IMR-90 (cell line): Measurements from ENCODE around the gene PXYLP1. TPM values are rescaled to one million over a fixed set of nuclear protein-coding genes. Genes with fewer than 3 reads are reported as not detected.

Source experiments
- ATAC-seq: fragments of 200-7000 bp; cut with Tn5 transposase; 2 replicates; pipeline ENCODE4 v1.9.1; 2020; ENCODE audit warnings: low read depth, mild to moderate bottlenecking, moderate library complexity
- BruUV-seq: library from RNA; stranded (reverse); fragments of 400-500 nt; replicated peaks from 2 replicates; lab custom pipeline; 2021; lab: Mats Ljungman, UMichigan
- CTCF ChIA-PET: fragments of 300-600 bp; formaldehyde crosslinking; extraction: SDS; loops from one replicate; lab custom pipeline; 2021; ENCODE audit warnings: antibody characterized with exemption; lab: Yijun Ruan, JAX
- POLR2A ChIA-PET: fragments of 300-600 bp; sonication (Branson Sonifier 250); formaldehyde crosslinking; loops from one replicate; lab custom pipeline; 2022; ENCODE audit warnings: antibody characterized with exemption; ENCODE audit not compliant: unreplicated experiment; lab: Charles Lee
- DNase-seq: peaks from one replicate; pipeline ENCODE4 v3.0.0; 2013
- H2AFZ ChIP-seq: replicated peaks from 2 replicates; pipeline ENCODE3; 2013; ENCODE audit warnings: low read length, mild to moderate bottlenecking; ENCODE audit not compliant: poor library complexity
- H2AK5ac ChIP-seq: 2 replicates; pipeline ENCODE4 v1.6.1; 2013; ENCODE audit warnings: low read depth, low read length, inconsistent platforms
- H2AK9ac ChIP-seq: replicated peaks from 2 replicates; pipeline ENCODE3; 2013; ENCODE audit warnings: mild to moderate bottlenecking, low read depth, low read length, moderate library complexity; ENCODE audit not compliant: poor library complexity
- H2BK120ac ChIP-seq: 2 replicates; pipeline ENCODE4 v1.6.1; 2013; ENCODE audit warnings: low read depth, low read length, inconsistent platforms
- H2BK15ac ChIP-seq: 3 replicates; pipeline ENCODE4 v1.6.1; 2013; ENCODE audit warnings: low read depth, low read length, inconsistent platforms
- H2BK20ac ChIP-seq: 2 replicates; pipeline ENCODE4 v1.6.1; 2013; ENCODE audit warnings: low read depth, mild to moderate bottlenecking, inconsistent platforms, low read length, moderate library complexity
- H2BK5ac ChIP-seq: 2 replicates; pipeline ENCODE4 v1.6.1; 2013; ENCODE audit warnings: mild to moderate bottlenecking, low read depth, low read length, inconsistent platforms; ENCODE audit not compliant: poor library complexity, severe bottlenecking
- H3K14ac ChIP-seq: replicated peaks from 2 replicates; pipeline ENCODE4 v1.6.1; 2013; ENCODE audit warnings: low read depth, low read length, inconsistent platforms
- H3K18ac ChIP-seq: 2 replicates; pipeline ENCODE4 v1.6.1; 2013; ENCODE audit warnings: low read depth, low read length, control low read depth
- H3K23ac ChIP-seq: 2 replicates; pipeline ENCODE4 v1.6.1; 2013; ENCODE audit warnings: low read depth, low read length, inconsistent platforms
- H3K27ac ChIP-seq: 2 replicates; pipeline ENCODE4 v1.5.1; 2013; ENCODE audit warnings: mild to moderate bottlenecking, control low read depth, low read length; ENCODE audit not compliant: insufficient read depth
- H3K27me3 ChIP-seq: 2 replicates; pipeline ENCODE4 v1.6.1; 2013; ENCODE audit warnings: low read length; ENCODE audit not compliant: control insufficient read depth, insufficient read depth
- H3K36me3 ChIP-seq: 2 replicates; pipeline ENCODE4 v1.6.1; 2013; ENCODE audit warnings: low read length, mixed read lengths; ENCODE audit not compliant: control insufficient read depth, insufficient read depth
- H3K4ac ChIP-seq: 2 replicates; pipeline ENCODE4 v1.6.1; 2013; ENCODE audit warnings: low read depth, low read length, inconsistent platforms
- H3K4me1 ChIP-seq: 2 replicates; pipeline ENCODE4 v1.6.1; 2013; ENCODE audit warnings: low read length, mixed read lengths; ENCODE audit not compliant: control insufficient read depth, insufficient read depth
- H3K4me2 ChIP-seq: 2 replicates; pipeline ENCODE4 v1.6.1; 2013; ENCODE audit warnings: low read depth, mild to moderate bottlenecking, control low read depth, low read length, moderate library complexity
- H3K4me3 ChIP-seq: 2 replicates; pipeline ENCODE4 v1.5.1; 2013; ENCODE audit warnings: low read depth, mild to moderate bottlenecking, control low read depth, low read length, moderate library complexity; ENCODE audit not compliant: insufficient read depth
- H3K56ac ChIP-seq: 2 replicates; pipeline ENCODE4 v1.6.1; 2013; ENCODE audit warnings: low read length, inconsistent platforms; ENCODE audit not compliant: insufficient read depth; ENCODE audit errors: extremely low read depth
- H3K79me1 ChIP-seq, 2 experiments: 2 replicates each; pipeline ENCODE4 v1.6.1; 2013; ENCODE audit warnings: low read length in 2 of 2, inconsistent platforms in 1 of 2, low read depth in 1 of 2
- H3K9ac ChIP-seq: 2 replicates; pipeline ENCODE4 v1.6.1; 2013; ENCODE audit warnings: low read depth, low read length, control low read depth
- H3K9me1 ChIP-seq: 2 replicates; pipeline ENCODE4 v1.6.1; 2013; ENCODE audit warnings: low read length, inconsistent platforms; ENCODE audit not compliant: insufficient read depth
- H3K9me3 ChIP-seq: 2 replicates; pipeline ENCODE4 v1.6.1; 2013; ENCODE audit warnings: low read length; ENCODE audit not compliant: control insufficient read depth, insufficient read depth
- H4K20me1 ChIP-seq: 2 replicates; pipeline ENCODE4 v1.6.1; 2013; ENCODE audit warnings: low read length, inconsistent platforms; ENCODE audit not compliant: insufficient read depth
- H4K5ac ChIP-seq: 2 replicates; pipeline ENCODE4 v1.6.1; 2013; ENCODE audit warnings: mild to moderate bottlenecking, low read depth, low read length, control low read depth
- H4K8ac ChIP-seq, 2 experiments: 2 replicates each; pipeline ENCODE4 v1.6.1; 2013; ENCODE audit warnings: low read depth in 2 of 2, low read length in 2 of 2, control low read depth in 1 of 2, inconsistent platforms in 1 of 2
- H4K91ac ChIP-seq: 2 replicates; pipeline ENCODE4 v1.6.1; 2013; ENCODE audit warnings: low read depth, low read length, inconsistent platforms; ENCODE audit not compliant: insufficient read depth
- BHLHE40 ChIP-seq: fragments of 150-350 bp; IDR thresholded peaks from 2 replicates; pipeline ENCODE4 v1.6.1; 2016; ENCODE audit warnings: mild to moderate bottlenecking, low read depth, low read length
- CEBPB ChIP-seq: IDR thresholded peaks from 2 replicates; pipeline ENCODE4 v1.6.1; 2012; ENCODE audit warnings: low read depth, low read length, improper control_type of control experiment
- FOS ChIP-seq: fragments of 150-350 bp; IDR thresholded peaks from 2 replicates; pipeline ENCODE4 v1.6.1; 2016; ENCODE audit warnings: low read depth, low read length
- MAZ ChIP-seq: IDR thresholded peaks from 2 replicates; pipeline ENCODE4 v1.6.1; 2012; ENCODE audit warnings: low read depth, mild to moderate bottlenecking, low read length, improper control_type of control experiment, moderate library complexity, borderline replicate concordance
- MXI1 ChIP-seq: IDR thresholded peaks from 2 replicates; pipeline ENCODE4 v1.6.1; 2012; ENCODE audit warnings: low read depth, mild to moderate bottlenecking, low read length, moderate library complexity, borderline replicate concordance
- NFE2L2 ChIP-seq: fragments of 150-350 bp; IDR thresholded peaks from 2 replicates; pipeline ENCODE4 v1.6.1; 2016; ENCODE audit warnings: low read depth, mild to moderate bottlenecking, low read length
- POLR2A ChIP-seq: IDR thresholded peaks from 2 replicates; pipeline ENCODE4 v1.6.1; 2012; ENCODE audit warnings: mild to moderate bottlenecking, low read depth, low read length
- RAD21 ChIP-seq: IDR thresholded peaks from 2 replicates; pipeline ENCODE4 v1.6.1; 2012; ENCODE audit warnings: low read length, improper control_type of control experiment
- RCOR1 ChIP-seq: IDR thresholded peaks from 2 replicates; pipeline ENCODE4 v1.6.1; 2012; ENCODE audit warnings: mild to moderate bottlenecking, low read length, improper control_type of control experiment; ENCODE audit not compliant: insufficient replicate concordance
- WGBS, 2 experiments: methylation state at CpG; one replicate each; pipeline versions ENCODE4 v1.1.5 to v1.1.7; 2013; ENCODE audit warnings: missing lambda C conversion rate in 2 of 2; ENCODE audit not compliant: insufficient read length in 1 of 2; ENCODE audit errors: extremely low coverage in 2 of 2; 5-methylcytosine and 5-hydroxymethylcytosine counted together
- dilution Hi-C: fragments of 300-500 bp; cut with HindIII; formaldehyde crosslinking; loops from one replicate; pipeline ENCODE4 v1.14.3; 2018; ENCODE audit warnings: low sequenced_read_pairs; ENCODE audit not compliant: unreplicated experiment
- in situ Hi-C: fragments of 300-500 bp; cut with MboI; formaldehyde crosslinking; loops from 3 replicates; pipeline ENCODE4 v1.14.3; 2019; ENCODE audit warnings: low sequenced_read_pairs, inconsistent platforms, mixed read lengths
- intact Hi-C: fragments of 100-400 bp; cut with micrococcal nuclease; formaldehyde crosslinking; loops from 2 replicates; pipeline ENCODE4 v1.10.0; 2022
- polyA plus RNA-seq, 3 experiments: library from polyadenylated mRNA; depleted of rRNA; stranded (reverse); fragments of >200 nt; gene quantifications; 2 replicates each; pipeline ENCODE4 v1.2.3, GENCODE V29; 2012; ENCODE audit warnings: low replicate concordance in 1 of 3
- total RNA-seq: library from RNA; depleted of rRNA; stranded (reverse); fragments of >200 nt; gene quantifications from 2 replicates; pipeline ENCODE4 v1.2.3, GENCODE V29; 2012
- TF ChIP-seq, protein P1 (sequence below): conservative IDR thresholded peaks from 2 replicates; pipeline ENCODE4 v1.5.1; 2012; ENCODE audit warnings: mild to moderate bottlenecking, low read depth, low read length, improper control_type of control experiment

The PXYLP1 gene
- total and polyA plus RNA-seq, 2 of the 4 experiments (the other 2 are of a cell fraction), result 11.7 to 15.6 TPM

- no peak overlapping the region for H2BK15ac ChIP-seq
- H3K56ac ChIP-seq, result no peak overlapping the region
- TF ChIP-seq POLR2A (no peak), CEBPB (no peak), NFE2L2 (no peak), MXI1 (no peak), FOS (no peak), BHLHE40 (no peak), RAD21 (no peak), MAZ (no peak), RCOR1 (no peak)
- TF ChIP-seq, protein P1, sequence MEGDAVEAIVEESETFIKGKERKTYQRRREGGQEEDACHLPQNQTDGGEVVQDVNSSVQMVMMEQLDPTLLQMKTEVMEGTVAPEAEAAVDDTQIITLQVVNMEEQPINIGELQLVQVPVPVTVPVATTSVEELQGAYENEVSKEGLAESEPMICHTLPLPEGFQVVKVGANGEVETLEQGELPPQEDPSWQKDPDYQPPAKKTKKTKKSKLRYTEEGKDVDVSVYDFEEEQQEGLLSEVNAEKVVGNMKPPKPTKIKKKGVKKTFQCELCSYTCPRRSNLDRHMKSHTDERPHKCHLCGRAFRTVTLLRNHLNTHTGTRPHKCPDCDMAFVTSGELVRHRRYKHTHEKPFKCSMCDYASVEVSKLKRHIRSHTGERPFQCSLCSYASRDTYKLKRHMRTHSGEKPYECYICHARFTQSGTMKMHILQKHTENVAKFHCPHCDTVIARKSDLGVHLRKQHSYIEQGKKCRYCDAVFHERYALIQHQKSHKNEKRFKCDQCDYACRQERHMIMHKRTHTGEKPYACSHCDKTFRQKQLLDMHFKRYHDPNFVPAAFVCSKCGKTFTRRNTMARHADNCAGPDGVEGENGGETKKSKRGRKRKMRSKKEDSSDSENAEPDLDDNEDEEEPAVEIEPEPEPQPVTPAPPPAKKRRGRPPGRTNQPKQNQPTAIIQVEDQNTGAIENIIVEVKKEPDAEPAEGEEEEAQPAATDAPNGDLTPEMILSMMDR, result no peak
- H3K36me3 ChIP-seq, result peaks cover 10% of the 10 kb centered on the region; the same call in 1 of the 2 replicates
- H3K4me2 ChIP-seq, result no peak overlapping the region
- ChIA-PET CTCF (interaction anchor here (1.4 kb wide), 1 partner anchor 58 kb away, joined by 3 read pairs; the partner anchor contains the start of gene PXYLP1), POLR2A (no interaction called here)
- peaks cover 4% of the 10 kb centered on the region; the same call in 1 of the 2 replicates for H3K9me1 ChIP-seq
- H4K8ac ChIP-seq, result no peak overlapping the region
- no peak; the same call in 1 of the 2 replicates for ATAC-seq
- no peak overlapping the region for H3K27ac ChIP-seq
- no CpG with 5 or more reads among the region's 2 CpGs for WGBS, 2 experiments
- no peak overlapping the region for H2AK9ac ChIP-seq
- dilution Hi-C loops (no loop called here), in situ Hi-C loops (no loop called here), intact Hi-C loops (no loop called here)
- H3K27me3 ChIP-seq, result no peaks in the 10 kb centered on the region
- H3K4me1 ChIP-seq, result peaks cover 3% of the 10 kb centered on the region; the same call in 1 of the 2 replicates
- H2AFZ ChIP-seq, result no peak overlapping the region
- H2AK5ac ChIP-seq, result no peak overlapping the region
- no peak overlapping the region for H4K5ac ChIP-seq
- H3K79me1 ChIP-seq, result no peaks in the 10 kb centered on the region
- H3K14ac ChIP-seq, result no peak overlapping the region
- H3K9ac ChIP-seq, result no peak overlapping the region
- H3K18ac ChIP-seq, result no peak overlapping the region
- H2BK20ac ChIP-seq, result no peak overlapping the region
- no peak overlapping the region for H3K4me3 ChIP-seq
- no peak overlapping the region for H3K23ac ChIP-seq
- no peaks in the 10 kb centered on the region for H4K20me1 ChIP-seq
- no peak overlapping the region for H2BK5ac ChIP-seq
- BruUV-seq, result no TSS peak
- H2BK120ac ChIP-seq, result no peak overlapping the region
- no peak for DNase-seq
- H4K91ac ChIP-seq, result no peak overlapping the region
- H3K4ac ChIP-seq, result no peak overlapping the region
- no peaks in the 10 kb centered on the region for H3K9me3 ChIP-seq
Observed at GRCh38 chr3:141289228-141289772, 57.7 kb downstream of the PXYLP1 start.
